Measurements from ENCODE around the gene CLDN2. TPM values are rescaled to one million over a fixed set of nuclear protein-coding genes. Genes with fewer than 3 reads are reported as not detected.
A peak's percentile ranks its signal among the peaks of the same experiment; 100 is the strongest.

Gene CLDN2
- total RNA-seq, 6 experiments from 2014 or later = 6.3 to 48.4 (median 18.4) TPM

DNA sequence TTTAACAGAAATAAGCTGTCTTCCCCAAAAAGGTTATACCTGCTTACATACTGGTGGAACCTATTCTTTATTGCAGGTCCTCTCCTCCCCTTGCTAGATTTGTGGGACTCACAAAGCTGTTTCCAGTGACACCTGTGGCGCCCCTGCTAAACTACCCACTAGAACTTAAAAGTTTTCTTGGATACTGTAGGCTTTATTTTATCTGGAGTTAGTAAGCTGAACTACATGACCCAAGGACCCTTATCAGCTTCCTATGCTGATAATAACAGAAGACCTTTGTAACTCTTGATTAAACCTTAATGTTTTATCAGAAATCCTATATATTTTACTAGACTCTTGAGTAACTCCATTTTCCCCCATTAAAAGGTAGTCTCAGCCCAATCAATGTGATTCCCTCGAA lies 32.3 kb downstream of the CLDN2 start:
- peaks cover 0 to 3% (median 0%) of the 10 kb centered on the region in 4 donors for H3K4me1 ChIP-seq
- H3K4me3 ChIP-seq = no peak overlapping the region
- DNase-seq (no peak), ATAC-seq (no peak)
- peak overlapping the region in 1 of 3 donors; percentile 19 for H3K27ac ChIP-seq
- H3K9me3 ChIP-seq = no peaks in the 10 kb centered on the region
- intact Hi-C loops (cut with DNase I) = no loop called here
- no peaks in the 10 kb centered on the region for H3K36me3 ChIP-seq
- WGBS (ENCODE audit: insufficient coverage, low coverage, low lambda C conversion rate, missing lambda C conversion rate) = 34% methylated on average over 2 of the region's 2 CpGs
- H3K27me3 ChIP-seq = no peaks in the 10 kb centered on the region
- no peak for TF ChIP-seq POLR2A (IDR thresholded peaks at IDR 0.05)
- TF ChIP-seq, protein P1, sequence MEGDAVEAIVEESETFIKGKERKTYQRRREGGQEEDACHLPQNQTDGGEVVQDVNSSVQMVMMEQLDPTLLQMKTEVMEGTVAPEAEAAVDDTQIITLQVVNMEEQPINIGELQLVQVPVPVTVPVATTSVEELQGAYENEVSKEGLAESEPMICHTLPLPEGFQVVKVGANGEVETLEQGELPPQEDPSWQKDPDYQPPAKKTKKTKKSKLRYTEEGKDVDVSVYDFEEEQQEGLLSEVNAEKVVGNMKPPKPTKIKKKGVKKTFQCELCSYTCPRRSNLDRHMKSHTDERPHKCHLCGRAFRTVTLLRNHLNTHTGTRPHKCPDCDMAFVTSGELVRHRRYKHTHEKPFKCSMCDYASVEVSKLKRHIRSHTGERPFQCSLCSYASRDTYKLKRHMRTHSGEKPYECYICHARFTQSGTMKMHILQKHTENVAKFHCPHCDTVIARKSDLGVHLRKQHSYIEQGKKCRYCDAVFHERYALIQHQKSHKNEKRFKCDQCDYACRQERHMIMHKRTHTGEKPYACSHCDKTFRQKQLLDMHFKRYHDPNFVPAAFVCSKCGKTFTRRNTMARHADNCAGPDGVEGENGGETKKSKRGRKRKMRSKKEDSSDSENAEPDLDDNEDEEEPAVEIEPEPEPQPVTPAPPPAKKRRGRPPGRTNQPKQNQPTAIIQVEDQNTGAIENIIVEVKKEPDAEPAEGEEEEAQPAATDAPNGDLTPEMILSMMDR (IDR thresholded peaks at IDR 0.05) = no peak

DNA sequence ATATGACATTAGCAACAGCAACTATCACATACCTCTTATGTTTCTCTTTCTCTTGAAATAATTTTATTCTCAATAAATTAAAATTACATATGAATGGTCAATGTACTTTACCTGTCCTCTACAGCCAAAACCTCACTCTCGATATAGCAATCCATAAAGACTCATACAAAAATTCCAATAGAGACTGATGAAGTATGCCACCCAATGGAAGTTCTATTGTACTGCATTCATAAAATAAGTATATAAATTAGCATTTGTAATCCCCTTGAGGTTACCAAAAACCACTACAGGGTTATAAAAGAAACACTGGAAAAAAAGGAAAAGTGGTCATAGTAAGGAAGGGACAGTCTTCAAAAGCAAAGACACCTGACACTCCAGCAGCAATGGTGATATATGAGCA lies 32.8 kb downstream of the CLDN2 start:
- Histone ChIP-seq H3K27ac (peak overlapping the region in 1 of 3 donors; percentile 19), H3K27me3 (no peaks in the 10 kb centered on the region), H3K36me3 (no peaks in the 10 kb centered on the region), H3K9me3 (no peaks in the 10 kb centered on the region), H3K4me1 (peaks cover 0 to 3% (median 0%) of the 10 kb centered on the region in 4 donors), H3K4me3 (no peak overlapping the region)
- intact Hi-C loops (cut with DNase I) = no loop called here
- WGBS (ENCODE audit: insufficient coverage, low coverage, low lambda C conversion rate, missing lambda C conversion rate) = 16% methylated on average over 1 of the region's 1 CpG
- ATAC-seq (peak; percentile 62 to 70 (median 66)), DNase-seq (no peak)
- TF ChIP-seq POLR2A (IDR thresholded peaks at IDR 0.05) = no peak
- TF ChIP-seq, protein P1 (IDR thresholded peaks at IDR 0.05) = peak; percentile 46 to 55 (median 54)

DNA sequence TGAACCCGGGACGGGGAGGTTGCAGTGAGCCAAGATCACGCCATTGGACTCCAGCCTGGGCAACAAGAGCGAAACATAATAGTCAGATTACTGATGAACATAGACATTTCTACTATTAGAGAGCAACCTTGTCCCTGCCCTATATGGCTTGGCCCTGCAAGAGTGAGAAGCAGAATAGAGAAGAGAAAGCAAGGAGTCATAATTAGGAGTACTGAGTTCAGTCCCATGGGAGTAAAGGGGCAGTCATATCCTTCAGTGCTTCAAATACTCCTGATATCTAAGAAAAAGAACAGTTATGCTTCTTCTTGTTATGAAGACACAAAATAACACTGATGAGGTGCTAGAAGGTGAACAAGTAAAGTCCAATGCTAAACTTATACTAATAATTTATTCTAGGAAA lies 33.8 kb downstream of the CLDN2 start:
- intact Hi-C loops (cut with DNase I) = no loop called here
- no peaks in the 10 kb centered on the region for H3K36me3 ChIP-seq
- H3K27me3 ChIP-seq = no peaks in the 10 kb centered on the region
- ATAC-seq = peak in 1 of 4 donors; percentile 20
- peak overlapping the region in 1 of 3 donors; percentile 31 for H3K27ac ChIP-seq
- 92% methylated on average over 4 of the region's 4 CpGs for WGBS (ENCODE audit: insufficient coverage, low coverage, low lambda C conversion rate, missing lambda C conversion rate)
- no peak for TF ChIP-seq POLR2A (IDR thresholded peaks at IDR 0.05)
- TF ChIP-seq, protein P1 (IDR thresholded peaks at IDR 0.05) = no peak
- DNase-seq = no peak
- peaks cover 0 to 3% (median 0%) of the 10 kb centered on the region in 4 donors for H3K4me1 ChIP-seq
- H3K4me3 ChIP-seq = no peak overlapping the region
- H3K9me3 ChIP-seq = no peaks in the 10 kb centered on the region

DNA sequence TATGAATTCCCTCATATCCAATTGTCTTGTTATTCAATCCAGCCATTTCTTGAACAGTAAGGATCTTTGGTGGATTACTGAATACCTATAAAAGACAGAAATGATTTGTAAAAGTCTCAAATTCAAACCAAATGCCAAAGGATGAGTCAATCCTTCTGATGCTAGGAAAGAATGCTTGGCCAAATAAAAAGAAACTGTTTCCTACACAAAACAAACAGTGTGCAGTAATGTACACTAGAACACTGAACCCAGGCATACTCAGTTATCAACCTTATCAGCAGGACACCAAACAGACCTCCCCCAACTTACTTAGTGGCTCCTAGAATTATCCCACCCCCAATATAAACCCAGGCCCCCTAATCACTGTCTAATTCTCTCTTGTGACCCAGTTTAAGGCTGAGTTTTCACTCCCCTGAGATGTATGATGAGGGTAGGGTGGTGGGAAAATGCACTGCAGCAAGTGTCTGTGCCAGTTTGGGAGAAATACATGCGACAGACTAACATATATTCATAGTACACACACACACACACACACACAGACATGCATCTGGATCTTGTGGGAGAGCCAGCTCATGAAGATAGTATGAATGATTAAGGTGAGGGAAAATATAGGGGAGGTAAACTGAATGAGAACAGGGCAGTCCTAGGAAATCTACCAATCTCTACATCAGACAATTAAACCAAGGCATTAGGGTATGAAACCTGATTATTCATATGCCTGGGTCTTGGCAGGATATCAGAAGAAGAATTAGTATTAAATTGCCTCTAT lies 35.0 kb downstream of the CLDN2 start:
- Histone ChIP-seq H3K4me1 (peaks cover 0 to 3% (median 0%) of the 10 kb centered on the region in 4 donors), H3K27me3 (no peaks in the 10 kb centered on the region), H3K9me3 (no peaks in the 10 kb centered on the region), H3K27ac (peak overlapping the region; percentile 31 to 53 (median 31)), H3K4me3 (no peak overlapping the region), H3K36me3 (no peaks in the 10 kb centered on the region)
- 23% methylated on average over 1 of the region's 1 CpG for WGBS (ENCODE audit: insufficient coverage, low coverage, low lambda C conversion rate, missing lambda C conversion rate)
- intact Hi-C loops (cut with DNase I) = no loop called here
- no peak for TF ChIP-seq POLR2A (IDR thresholded peaks at IDR 0.05)
- no peak for DNase-seq
- ATAC-seq = peak; percentile 47 to 70 (median 62)

DNA sequence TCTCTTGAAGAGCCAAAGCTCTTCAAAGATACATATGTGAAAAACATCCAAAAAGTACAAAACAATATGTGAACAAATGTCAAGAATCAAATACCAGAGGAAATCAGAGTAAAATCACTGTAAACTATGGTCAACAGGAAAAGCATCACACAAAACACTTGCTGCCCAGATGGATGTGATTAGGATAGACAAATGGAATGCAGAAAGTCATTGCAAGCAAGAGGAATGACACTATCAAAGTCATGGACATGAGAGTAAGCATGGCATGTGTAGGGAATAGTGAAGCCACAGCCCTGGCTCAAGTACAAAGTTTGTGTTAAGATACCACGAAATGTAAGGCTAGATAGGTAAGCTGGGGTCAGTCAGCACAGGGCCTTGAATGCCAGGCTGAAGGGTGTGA lies 37.7 kb downstream of the CLDN2 start:
- H3K27ac ChIP-seq = no peak overlapping the region
- WGBS (ENCODE audit: insufficient coverage, low coverage, low lambda C conversion rate, missing lambda C conversion rate) = 33% methylated on average over 1 of the region's 1 CpG
- no peak for DNase-seq
- H3K9me3 ChIP-seq = no peaks in the 10 kb centered on the region
- H3K4me3 ChIP-seq = no peak overlapping the region
- ATAC-seq = no peak
- no peaks in the 10 kb centered on the region for H3K36me3 ChIP-seq
- intact Hi-C loops (cut with DNase I) = no loop called here
- H3K27me3 ChIP-seq = no peaks in the 10 kb centered on the region
- no peaks in the 10 kb centered on the region for H3K4me1 ChIP-seq
- TF ChIP-seq, protein P1 (IDR thresholded peaks at IDR 0.05) = no peak
- TF ChIP-seq POLR2A (IDR thresholded peaks at IDR 0.05) = no peak

All from right lobe of liver (tissue), 6 donors.